ENCODE measurements around the gene MYRFL. TPM values are rescaled to one million over a fixed set of nuclear protein-coding genes. Genes with fewer than 3 reads are reported as not detected.
"Not testable (repeated sequence)": the region's sequence is repeated elsewhere in the genome, so short reads cannot be mapped to it uniquely, and the experiment has no call there.

Gene MYRFL
- total RNA-seq, 4 donors from 2014 or later, result not detected

DNA sequence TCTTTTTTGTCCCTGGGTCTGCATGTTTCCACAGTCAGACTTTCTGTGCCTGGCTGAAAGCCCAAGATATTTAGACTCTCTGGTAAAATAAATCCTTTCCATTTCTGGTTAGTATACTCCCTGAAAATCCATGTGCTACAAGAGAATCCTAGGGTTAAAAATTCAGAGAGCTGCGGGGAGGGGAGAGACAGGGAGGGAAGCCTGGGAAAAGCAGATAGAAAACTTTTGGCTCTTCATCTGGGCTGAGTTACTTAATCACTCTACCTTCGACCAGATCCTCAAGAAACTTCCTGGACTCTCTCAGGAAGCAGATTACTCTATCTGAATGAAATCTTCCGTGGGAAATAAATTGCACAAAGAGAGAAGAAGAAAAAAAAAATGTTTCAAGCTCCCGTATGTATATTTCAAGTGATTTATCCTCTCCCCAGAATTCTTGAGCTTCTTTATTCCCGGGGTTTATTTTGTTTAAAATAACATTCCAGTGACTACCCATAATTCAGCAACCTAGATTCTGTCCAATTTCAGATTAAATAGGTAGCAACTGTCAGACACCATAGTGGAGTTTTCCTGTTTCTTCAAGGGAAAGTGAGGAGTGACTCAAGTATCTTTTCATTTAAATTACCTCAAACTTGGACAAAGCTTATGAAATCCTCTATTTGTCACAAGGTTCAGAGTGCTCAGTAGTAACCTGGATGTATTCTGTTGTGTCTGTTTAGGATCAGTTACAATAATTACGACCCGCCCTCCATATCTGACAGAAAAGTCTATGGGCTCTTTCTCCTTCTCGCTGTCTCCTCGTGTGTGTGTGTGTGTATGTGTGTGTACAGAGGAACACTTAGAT lies 163.7 kb downstream of the MYRFL start:
- Histone ChIP-seq H3K27me3 (no peaks in the 10 kb centered on the region), H3K36me3 (no peaks in the 10 kb centered on the region), H3K4me3 (no peak overlapping the region), H3K4me1 (peaks cover 0 to 23% (median 7%) of the 10 kb centered on the region in 3 donors), H3K27ac (peak overlapping the region; percentile 46 to 54 (median 52)), H3K9me3 (no peaks in the 10 kb centered on the region)
- ATAC-seq, result peak; percentile 69
- 17 to 26% methylated on average over 5 to 9 of the region's 9 CpGs for WGBS, 2 donors (ENCODE audit: low coverage in 1 of 2)
- TF ChIP-seq POLR2AphosphoS5 (IDR thresholded peaks at IDR 0.05) (no peak), CTCF (IDR thresholded peaks at IDR 0.05) (no peak), EP300 (IDR thresholded peaks at IDR 0.05) (no peak), POLR2A (IDR thresholded peaks at IDR 0.05) (no peak)

- 80 to 91% methylated on average over 1 to 6 of the region's 6 CpGs for WGBS, 2 donors (ENCODE audit: low coverage in 1 of 2)
- no peaks in the 10 kb centered on the region for H3K9me3 ChIP-seq
- no peaks in the 10 kb centered on the region for H3K36me3 ChIP-seq
- no peak overlapping the region for H3K4me3 ChIP-seq
- H3K4me1 ChIP-seq, result peaks cover 0 to 23% (median 7%) of the 10 kb centered on the region in 3 donors
- no peak overlapping the region for H3K27ac ChIP-seq
- no peak for ATAC-seq
- H3K27me3 ChIP-seq, result no peaks in the 10 kb centered on the region
- TF ChIP-seq POLR2A (IDR thresholded peaks at IDR 0.05) (no peak), EP300 (IDR thresholded peaks at IDR 0.05) (no peak), CTCF (IDR thresholded peaks at IDR 0.05) (no peak), POLR2AphosphoS5 (IDR thresholded peaks at IDR 0.05) (no peak)
Observed at GRCh38 chr12:69991690-69992288, 166.8 kb downstream of the MYRFL start.

DNA sequence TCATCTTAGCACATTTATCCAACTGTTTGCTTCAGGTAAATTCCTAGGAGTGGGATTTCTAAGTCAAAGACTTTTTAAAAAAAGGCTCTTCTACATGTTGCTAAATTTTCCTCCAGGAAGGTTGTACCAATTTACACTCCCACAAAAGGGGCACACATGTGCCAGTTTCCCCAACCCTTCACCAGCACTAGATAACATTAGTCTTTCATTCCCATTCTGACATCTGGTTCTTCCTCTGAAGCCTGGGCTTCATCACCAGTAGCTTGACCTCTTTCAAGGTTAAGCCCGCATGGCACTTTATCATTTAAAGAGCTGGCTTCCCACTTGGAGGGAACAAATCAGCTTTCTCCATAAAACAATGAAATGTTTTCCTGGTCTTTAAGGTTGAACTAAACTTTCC lies 168.4 kb downstream of the MYRFL start:
- no peaks in the 10 kb centered on the region for H3K36me3 ChIP-seq
- H3K27ac ChIP-seq, result no peak overlapping the region
- no peaks in the 10 kb centered on the region for H3K9me3 ChIP-seq
- TF ChIP-seq EP300 (IDR thresholded peaks at IDR 0.05) (no peak), POLR2A (IDR thresholded peaks at IDR 0.05) (no peak), CTCF (IDR thresholded peaks at IDR 0.05) (no peak), POLR2AphosphoS5 (IDR thresholded peaks at IDR 0.05) (no peak)
- peaks cover 0 to 8% (median 3%) of the 10 kb centered on the region in 3 donors for H3K4me1 ChIP-seq
- no peak for ATAC-seq
- H3K27me3 ChIP-seq, result no peaks in the 10 kb centered on the region
- H3K4me3 ChIP-seq, result no peak overlapping the region
- WGBS, 2 donors (ENCODE audit: low coverage in 1 of 2), result 100% methylated on average over 1 of the region's 1 CpG

DNA sequence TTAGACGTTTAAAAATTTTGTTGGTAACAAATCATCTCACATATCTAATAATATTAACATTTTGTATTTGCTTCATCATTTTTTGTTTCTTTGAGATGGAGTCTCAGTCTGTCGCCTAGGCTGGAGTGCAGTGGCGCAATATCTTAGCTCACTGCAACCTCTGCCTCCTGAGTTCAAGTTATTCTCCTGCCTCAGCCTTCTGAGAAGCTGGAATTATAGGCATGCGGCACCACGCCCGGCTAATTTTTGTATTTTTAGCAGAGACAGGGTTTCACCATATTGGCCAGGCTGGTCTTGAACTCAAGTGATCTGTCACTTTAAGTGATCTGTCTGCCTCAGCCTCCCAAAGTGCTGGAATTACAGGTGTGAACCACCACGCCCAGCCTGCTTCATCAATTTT lies 169.1 kb downstream of the MYRFL start:
- not testable (repeated sequence) for H3K4me3 ChIP-seq
- 56 to 87% methylated on average over 2 to 7 of the region's 7 CpGs for WGBS, 2 donors (ENCODE audit: low coverage in 1 of 2)

GRCh38 chr12:69994724-69995173 lies 169.7 kb downstream of the MYRFL start:
- WGBS, 2 donors (ENCODE audit: low coverage in 1 of 2), result 67 to 70% methylated on average over 5 to 6 of the region's 6 CpGs
- Histone ChIP-seq H3K27me3 (no peaks in the 10 kb centered on the region), H3K4me3 (no peak overlapping the region), H3K36me3 (no peaks in the 10 kb centered on the region), H3K27ac (no peak overlapping the region), H3K9me3 (no peaks in the 10 kb centered on the region), H3K4me1 (no peaks in the 10 kb centered on the region)
- ATAC-seq, result no peak
- TF ChIP-seq EP300 (IDR thresholded peaks at IDR 0.05) (no peak), POLR2AphosphoS5 (IDR thresholded peaks at IDR 0.05) (no peak)

More for the DNA sequence above, 169.1 kb downstream of the MYRFL start:
- H3K36me3 ChIP-seq, H3K27me3 ChIP-seq, H3K4me1 ChIP-seq, ATAC-seq, H3K9me3 ChIP-seq, H3K27ac ChIP-seq: not testable (repeated sequence)

Measured in gastroesophageal sphincter (tissue), 4 donors.